ENCODE measurements around the gene ARID2. TPM values are rescaled to one million over a fixed set of nuclear protein-coding genes. Genes with fewer than 3 reads are reported as not detected.

The ARID2 gene
- total RNA-seq, 2 donors from 2014 or later = 19.1 to 26.2 TPM

DNA sequence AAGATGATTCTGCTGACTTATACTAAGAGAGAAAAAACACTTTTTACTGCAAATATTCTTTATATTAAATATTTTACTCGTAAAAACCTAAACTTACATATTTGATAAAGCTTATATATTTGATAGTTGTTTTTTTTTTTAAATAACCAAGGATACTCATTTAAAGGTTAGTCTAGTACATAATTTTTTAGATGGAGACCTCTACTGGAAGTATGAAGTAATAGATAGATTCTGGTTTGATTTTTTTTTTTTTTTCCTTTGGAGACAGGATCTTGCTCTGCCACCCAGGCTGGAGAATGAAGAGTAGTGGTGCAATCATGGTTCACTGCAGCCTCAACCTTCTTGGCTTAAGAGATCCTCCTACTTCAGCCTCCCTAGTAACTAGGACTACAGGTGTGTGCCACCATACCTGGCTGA, 16.4 kb downstream of the ARID2 start:
- DNase-seq = no peak
- H3K36me3 ChIP-seq (replicated peaks in 1 of 2; ENCODE audit: insufficient read depth in 1 of 2, low read depth in 2 of 2) = no peaks in the 10 kb centered on the region
- no peak for TF ChIP-seq POLR2A (IDR thresholded peaks at IDR 0.05)
- TF ChIP-seq, protein P1, sequence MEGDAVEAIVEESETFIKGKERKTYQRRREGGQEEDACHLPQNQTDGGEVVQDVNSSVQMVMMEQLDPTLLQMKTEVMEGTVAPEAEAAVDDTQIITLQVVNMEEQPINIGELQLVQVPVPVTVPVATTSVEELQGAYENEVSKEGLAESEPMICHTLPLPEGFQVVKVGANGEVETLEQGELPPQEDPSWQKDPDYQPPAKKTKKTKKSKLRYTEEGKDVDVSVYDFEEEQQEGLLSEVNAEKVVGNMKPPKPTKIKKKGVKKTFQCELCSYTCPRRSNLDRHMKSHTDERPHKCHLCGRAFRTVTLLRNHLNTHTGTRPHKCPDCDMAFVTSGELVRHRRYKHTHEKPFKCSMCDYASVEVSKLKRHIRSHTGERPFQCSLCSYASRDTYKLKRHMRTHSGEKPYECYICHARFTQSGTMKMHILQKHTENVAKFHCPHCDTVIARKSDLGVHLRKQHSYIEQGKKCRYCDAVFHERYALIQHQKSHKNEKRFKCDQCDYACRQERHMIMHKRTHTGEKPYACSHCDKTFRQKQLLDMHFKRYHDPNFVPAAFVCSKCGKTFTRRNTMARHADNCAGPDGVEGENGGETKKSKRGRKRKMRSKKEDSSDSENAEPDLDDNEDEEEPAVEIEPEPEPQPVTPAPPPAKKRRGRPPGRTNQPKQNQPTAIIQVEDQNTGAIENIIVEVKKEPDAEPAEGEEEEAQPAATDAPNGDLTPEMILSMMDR (IDR thresholded peaks at IDR 0.05) = peak in 6 of 7 experiments; percentile 8 to 56 (median 28)
- no peaks in the 10 kb centered on the region for H3K27me3 ChIP-seq
- H3K4me1 ChIP-seq = peaks cover 7% of the 10 kb centered on the region
- no peaks in the 10 kb centered on the region for H3K9me3 ChIP-seq
- intact Hi-C loops (cut with DNase I) = no loop called here
- 38 to 45% methylated on average over 1 of the region's 1 CpG for WGBS, 2 donors
- peak; percentile 58 for ATAC-seq
- H3K27ac ChIP-seq = no peak overlapping the region
- no peak overlapping the region for H3K4me3 ChIP-seq

DNA sequence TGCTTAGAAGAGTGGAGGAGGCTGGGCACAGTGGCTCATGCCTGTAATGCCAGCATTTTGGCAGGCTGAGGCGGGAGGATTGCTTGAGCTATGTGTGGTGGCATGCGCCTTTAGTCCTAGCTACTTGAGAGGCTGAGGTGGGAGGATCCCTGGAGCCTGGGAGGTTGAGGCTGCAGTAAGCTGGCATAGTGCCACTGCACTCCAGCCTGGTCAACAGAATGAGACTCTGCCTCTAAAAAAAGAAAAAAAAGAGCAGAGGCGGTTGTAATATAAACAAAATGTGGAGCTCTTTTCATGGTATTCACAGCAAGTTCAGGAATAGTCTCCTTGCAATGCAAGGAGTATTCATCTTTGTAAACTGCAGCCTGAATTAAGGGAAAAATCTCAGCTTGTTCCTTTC, 27.2 kb downstream of the ARID2 start:
- TF ChIP-seq, protein P1 (IDR thresholded peaks at IDR 0.05) = no peak
- no peak for TF ChIP-seq POLR2A (IDR thresholded peaks at IDR 0.05)
- Histone ChIP-seq H3K4me1 (peaks cover 18% of the 10 kb centered on the region), H3K36me3 (replicated peaks in 1 of 2; ENCODE audit: insufficient read depth in 1 of 2, low read depth in 2 of 2) (no peaks in the 10 kb centered on the region), H3K27me3 (no peaks in the 10 kb centered on the region), H3K27ac (no peak overlapping the region), H3K4me3 (no peak overlapping the region), H3K9me3 (no peaks in the 10 kb centered on the region)
- intact Hi-C loops (cut with DNase I) = no loop called here
- peak in 2 of 4 donors; percentile 15 to 16 for DNase-seq
- no peak for ATAC-seq
- WGBS, 2 donors = 75 to 88% methylated on average over 3 of the region's 3 CpGs

DNA sequence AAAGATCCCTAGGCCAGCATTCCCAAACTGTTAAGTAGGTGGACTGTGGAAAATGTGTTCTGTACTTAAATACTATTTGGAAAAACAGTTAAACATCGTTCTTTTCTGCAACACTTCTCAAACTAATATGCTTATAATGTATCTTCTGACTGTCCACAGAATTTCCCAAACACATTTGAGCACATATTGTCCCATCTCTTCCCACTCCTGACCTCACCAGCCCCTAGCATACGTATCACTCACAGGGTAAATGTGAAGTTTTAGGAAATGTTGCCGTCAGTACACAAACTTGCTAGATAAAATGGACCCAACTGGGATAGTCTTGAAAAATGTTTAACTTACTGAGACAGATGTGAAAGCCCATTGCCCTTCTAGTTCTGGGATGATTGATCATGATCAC, 27.7 kb downstream of the ARID2 start:
- no peak overlapping the region for H3K4me3 ChIP-seq
- H3K27me3 ChIP-seq = no peaks in the 10 kb centered on the region
- no peaks in the 10 kb centered on the region for H3K9me3 ChIP-seq
- no peak overlapping the region for H3K27ac ChIP-seq
- intact Hi-C loops (cut with DNase I) = no loop called here
- TF ChIP-seq POLR2A (IDR thresholded peaks at IDR 0.05) = no peak
- TF ChIP-seq, protein P1 (IDR thresholded peaks at IDR 0.05) = no peak
- ATAC-seq (no peak), DNase-seq (no peak)
- H3K4me1 ChIP-seq = peaks cover 19% of the 10 kb centered on the region
- 61 to 72% methylated on average over 3 of the region's 3 CpGs for WGBS, 2 donors
- H3K36me3 ChIP-seq (replicated peaks in 1 of 2; ENCODE audit: insufficient read depth in 1 of 2, low read depth in 2 of 2) = no peaks in the 10 kb centered on the region

DNA sequence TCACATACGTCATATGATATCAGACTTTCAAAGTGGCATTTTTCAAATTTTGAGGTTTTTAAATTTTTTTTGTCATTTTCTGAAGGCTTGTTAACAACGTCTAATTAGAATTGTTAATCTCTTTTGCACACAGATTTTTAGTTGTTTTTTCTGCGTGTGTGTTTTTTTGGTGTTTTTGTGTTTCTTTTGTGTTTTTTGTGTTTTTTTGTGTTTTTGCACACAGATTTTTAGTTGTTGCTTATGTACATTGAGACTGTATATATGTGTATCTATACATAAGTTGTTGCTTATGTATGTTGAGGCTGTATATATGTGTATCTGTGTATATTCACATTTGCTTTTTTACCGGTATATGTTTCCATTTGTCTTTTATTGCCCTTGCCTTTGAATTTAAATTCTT, 30.8 kb downstream of the ARID2 start:
- H3K27ac ChIP-seq = no peak overlapping the region
- H3K36me3 ChIP-seq (replicated peaks in 1 of 2; ENCODE audit: insufficient read depth in 1 of 2, low read depth in 2 of 2) = no peaks in the 10 kb centered on the region
- TF ChIP-seq, protein P1 (IDR thresholded peaks at IDR 0.05) = no peak
- no peak for TF ChIP-seq POLR2A (IDR thresholded peaks at IDR 0.05)
- no peak overlapping the region for H3K4me3 ChIP-seq
- ATAC-seq (no peak), DNase-seq (no peak)
- 86 to 93% methylated on average over 4 of the region's 4 CpGs for WGBS, 2 donors
- H3K4me1 ChIP-seq = peaks cover 19% of the 10 kb centered on the region
- no peaks in the 10 kb centered on the region for H3K9me3 ChIP-seq
- no peaks in the 10 kb centered on the region for H3K27me3 ChIP-seq
- intact Hi-C loops (cut with DNase I) = no loop called here

Measured in body of pancreas (tissue), 4 donors.